HepG2 (cell line): ENCODE results near the gene ST3GAL4. TPM values are rescaled to one million over a fixed set of nuclear protein-coding genes. Genes with fewer than 3 reads are reported as not detected.

Experiments
- ATAC-seq: fragments of 200-7000 bp; cut with Tn5 transposase; 3 replicates; pipeline ENCODE4 v1.9.1; 2020; ENCODE audit warnings: mild to moderate bottlenecking, moderate library complexity
- BruUV-seq: library from RNA; stranded (reverse); fragments of 400-500 nt; replicated peaks from 2 replicates; lab custom pipeline; 2021; lab: Mats Ljungman, UMichigan
- CTCF ChIA-PET: fragments of 300-600 bp; formaldehyde crosslinking; extraction: SDS; loops from one replicate; lab custom pipeline; 2021; ENCODE audit warnings: low total read pairs, inconsistent platforms, low intra/inter-chr PET ratio; lab: Yijun Ruan, JAX
- POLR2A ChIA-PET: fragments of 350-600 bp; sonication (Branson Sonifier 250); formaldehyde crosslinking; loops from one replicate; lab custom pipeline; 2020; ENCODE audit warnings: antibody characterized with exemption, inconsistent platforms; lab: Yijun Ruan, JAX
- DNase-seq: peaks from one replicate; pipeline ENCODE4 v3.0.0-alpha.2; 2015; ENCODE audit warnings: low spot score
- FAIRE-seq: peaks from 3 replicates; lab custom pipeline; 2011; peaks lifted over from hg19 to GRCh38; lab: Jason Lieb, UNC
- H2AFZ ChIP-seq: one replicate; pipeline ENCODE4 v1.6.1; 2011; ENCODE audit warnings: low read length, inconsistent platforms
- H3K27ac ChIP-seq: fragments of 300-600 bp; 3 replicates; pipeline ENCODE4 v1.8.0; 2011; ENCODE audit warnings: mixed run types, mild to moderate bottlenecking, mixed read lengths, low read length, inconsistent platforms; ENCODE audit not compliant: insufficient read depth; ENCODE audit errors: extremely low read length
- H3K27me3 ChIP-seq, 2 experiments: fragments of 200-600 bp in 1 of 2; 2 replicates in 1 of 2; 3 replicates in 1 of 2; pipeline versions ENCODE4 v1.6.0 to v1.8.0; 2011; ENCODE audit warnings: low read length in 2 of 2, mild to moderate bottlenecking in 2 of 2, moderate library complexity in 2 of 2, inconsistent platforms in 1 of 2; ENCODE audit not compliant: insufficient read depth in 2 of 2, control insufficient read depth in 1 of 2
- H3K36me3 ChIP-seq, 2 experiments: fragments of 200-600 bp in 1 of 2; replicated peaks in 1 of 2; 2 replicates in 1 of 2; 3 replicates in 1 of 2; pipeline versions ENCODE4 v1.5.1 to v1.8.0; 2011; ENCODE audit warnings: low read length in 2 of 2, inconsistent platforms in 1 of 2; ENCODE audit not compliant: insufficient read depth in 2 of 2, control insufficient read depth in 1 of 2
- H3K4me1 ChIP-seq: 2 replicates; pipeline ENCODE4 v1.5.1; 2012; ENCODE audit warnings: low read length, inconsistent platforms; ENCODE audit not compliant: insufficient read depth
- H3K4me2 ChIP-seq: 2 replicates; pipeline ENCODE4 v1.6.0; 2011; ENCODE audit warnings: low read depth, low read length, inconsistent platforms
- H3K4me3 ChIP-seq, 3 experiments: fragments of 200-600 bp in 1 of 3; sonication (generic), shearing (Covaris generic) in 1 of 3; replicated peaks in 1 of 3; 2 replicates each; pipeline ENCODE4 v1.5.1; 2011 to 2016; ENCODE audit warnings: low read length in 3 of 3, inconsistent platforms in 2 of 3, low read depth in 2 of 3, mild to moderate bottlenecking in 2 of 3, control low read depth in 1 of 3, mixed read lengths in 1 of 3; ENCODE audit not compliant: insufficient read depth in 1 of 3
- H3K79me2 ChIP-seq: one replicate; pipeline ENCODE4 v1.6.1; 2011; ENCODE audit warnings: low read length, inconsistent platforms; ENCODE audit not compliant: insufficient read depth
- H3K9ac ChIP-seq: 2 replicates; pipeline ENCODE4 v1.6.0; 2011; ENCODE audit warnings: mild to moderate bottlenecking, low read depth, low read length, inconsistent platforms; ENCODE audit not compliant: insufficient read depth
- H3K9me3 ChIP-seq: 2 replicates; pipeline ENCODE4 v1.5.1; 2012; ENCODE audit warnings: mild to moderate bottlenecking, low read length
- H4K20me1 ChIP-seq: 2 replicates; pipeline ENCODE4 v1.6.0; 2011; ENCODE audit warnings: inconsistent platforms, mild to moderate bottlenecking, low read length, moderate library complexity; ENCODE audit not compliant: insufficient read depth
- AHR ChIP-seq: IDR thresholded peaks from 2 replicates; pipeline ENCODE4 v1.6.1; 2018; ENCODE audit warnings: missing genetic modification reagents, missing compliant biosample characterization
- AKNA ChIP-seq: sonication (generic); formaldehyde crosslinking; IDR thresholded peaks from 2 replicates; pipeline ENCODE4 v1.4.0; 2020; ENCODE audit warnings: missing genetic modification reagents, borderline replicate concordance
- BRD4 ChIP-seq: sonication (generic); formaldehyde crosslinking; IDR thresholded peaks from 2 replicates; pipeline ENCODE4 v1.4.0; 2020; ENCODE audit warnings: missing genetic modification reagents
- CCDC6 ChIP-seq: sonication (generic); formaldehyde crosslinking; IDR thresholded peaks from 2 replicates; pipeline ENCODE4 v1.8.1; 2022; ENCODE audit warnings: mild to moderate bottlenecking, missing genetic modification reagents, moderate library complexity
- DR1 ChIP-seq: sonication (generic); formaldehyde crosslinking; IDR thresholded peaks from 2 replicates; pipeline ENCODE4 v1.8.0; 2021; ENCODE audit warnings: mild to moderate bottlenecking, missing genetic modification reagents, inconsistent platforms
- FOXP4 ChIP-seq: sonication (generic); formaldehyde crosslinking; IDR thresholded peaks from 2 replicates; pipeline ENCODE4 v1.4.0; 2020; ENCODE audit warnings: missing genetic modification reagents
- HNF4G ChIP-seq, 2 experiments: sonication (generic) in 1 of 2; formaldehyde crosslinking in 1 of 2; IDR thresholded peaks; 2 replicates each; pipeline versions ENCODE4 v1.4.0 to v1.6.1; 2011 to 2020; ENCODE audit warnings: borderline replicate concordance in 2 of 2, low read depth in 2 of 2, mild to moderate bottlenecking in 2 of 2, low read length in 1 of 2, missing genetic modification reagents in 1 of 2, moderate library complexity in 1 of 2
- LCORL ChIP-seq, 2 experiments: fragments of 450-650 bp in 1 of 2; sonication (generic) in 1 of 2; formaldehyde crosslinking in 1 of 2; IDR thresholded peaks; 2 replicates each; pipeline versions ENCODE4 v1.5.0 to v1.6.1; 2017 to 2020; ENCODE audit warnings: antibody characterized with exemption in 1 of 2, missing genetic modification reagents in 1 of 2
- NFYB ChIP-seq: sonication (generic); formaldehyde crosslinking; IDR thresholded peaks from 2 replicates; pipeline ENCODE4 v1.4.0; 2020; ENCODE audit warnings: missing genetic modification reagents
- NR2F1 ChIP-seq, 2 experiments: fragments of 450-650 bp in 1 of 2; formaldehyde crosslinking in 1 of 2; IDR thresholded peaks; 2 replicates each; pipeline versions ENCODE4 v1.5.0 to v1.6.1; 2016 to 2020; ENCODE audit warnings: mild to moderate bottlenecking in 1 of 2, missing compliant biosample characterization in 1 of 2, missing genetic modification reagents in 1 of 2, moderate library complexity in 1 of 2
- TERF1 ChIP-seq: sonication (generic); formaldehyde crosslinking; IDR thresholded peaks from 2 replicates; pipeline ENCODE4 v1.8.0; 2022; ENCODE audit warnings: mild to moderate bottlenecking, missing genetic modification reagents, moderate library complexity
- ZBTB20 ChIP-seq: sonication (generic); formaldehyde crosslinking; IDR thresholded peaks from 2 replicates; pipeline ENCODE4 v1.8.1; 2023; ENCODE audit warnings: missing genetic modification reagents, low read depth, mild to moderate bottlenecking, borderline replicate concordance
- ZBTB21 ChIP-seq: sonication (generic); formaldehyde crosslinking; IDR thresholded peaks from 2 replicates; pipeline ENCODE4 v1.4.0; 2020; ENCODE audit warnings: missing genetic modification reagents
- ZNF274 ChIP-seq: sonication (generic); formaldehyde crosslinking; IDR thresholded peaks from 2 replicates; pipeline ENCODE4 v1.5.1; 2020; ENCODE audit warnings: mild to moderate bottlenecking, missing genetic modification reagents
- ZNF3 ChIP-seq: IDR thresholded peaks from 2 replicates; pipeline ENCODE4 v1.7.0; 2017; ENCODE audit warnings: inconsistent platforms
- ZNF335 ChIP-seq: sonication (generic); formaldehyde crosslinking; IDR thresholded peaks from 2 replicates; pipeline ENCODE4 v1.4.0; 2020; ENCODE audit warnings: missing genetic modification reagents
- ZNF740 ChIP-seq: sonication (generic); formaldehyde crosslinking; IDR thresholded peaks from 2 replicates; pipeline ENCODE4 v1.4.0; 2020; ENCODE audit warnings: missing genetic modification reagents
- WGBS: methylation state at CpG from one replicate; pipeline ENCODE4 v1.1.6; 2017; ENCODE audit warnings: low lambda C conversion rate; 5-methylcytosine and 5-hydroxymethylcytosine counted together
- in situ Hi-C: cut with HindIII; loops from 2 replicates; pipeline ENCODE4 v1.10.0; 2017; ENCODE audit warnings: low pct_unique_long_range_greater_than_20kb; ENCODE audit not compliant: extremely low pct_ligation_motif_present
- intact Hi-C: fragments of 100-400 bp; cut with micrococcal nuclease; formaldehyde crosslinking; loops from one replicate; pipeline ENCODE4 v1.10.0; 2022; ENCODE audit not compliant: unreplicated experiment
- polyA plus RNA-seq, 8 experiments: library from polyadenylated mRNA; depleted of rRNA in 3 of 8; stranded (reverse) in 7 of 8; unstranded in 1 of 8; fragments of >200 nt; fragmentation: Illumina TruSeq in 4 of 8; extraction: Trizol in 4 of 8; gene quantifications; 2 replicates each; pipeline versions ENCODE4 v1.2.1 to v1.2.3, GENCODE V29; 2011 to 2016; ENCODE audit warnings: low read depth in 4 of 8, missing spikeins in 1 of 8, mixed read lengths in 1 of 8; ENCODE audit not compliant: insufficient read depth in 1 of 8
- total RNA-seq, 5 experiments: library from RNA; depleted of rRNA; stranded (reverse); fragments of >200 nt; fragmentation: Illumina TruSeq; extraction: Trizol; gene quantifications; 2 replicates each; pipeline ENCODE4 v1.2.3, GENCODE V29; 2016; ENCODE audit warnings: low read depth in 1 of 5

ST3GAL4 gene
- total and polyA plus RNA-seq, 2 of the 13 experiments (the other 11 are each of a cell fraction or from before 2014, with no cell fraction given), result 9.1 to 13.3 TPM

- FAIRE-seq (no peak), ATAC-seq (no peak), DNase-seq (no peak)
- no peak overlapping the region for H3K9ac ChIP-seq
- H3K4me3 ChIP-seq, result no peak overlapping the region
- ChIA-PET POLR2A (no interaction called here), CTCF (no interaction called here)
- no TSS peak for BruUV-seq
- no peak overlapping the region for H2AFZ ChIP-seq
- H4K20me1 ChIP-seq, result no peaks in the 10 kb centered on the region
- 97% methylated on average over 13 of the region's 13 CpGs for WGBS
- H3K27ac ChIP-seq, result no peak overlapping the region
- H3K9me3 ChIP-seq, result no peaks in the 10 kb centered on the region
- H3K4me2 ChIP-seq, result no peak overlapping the region
- H3K36me3 ChIP-seq, result peaks cover 4 to 14% of the 10 kb centered on the region in 2 experiments; a peak in 3 of 5 replicates
- H3K27me3 ChIP-seq, result no peaks in the 10 kb centered on the region
- no peaks in the 10 kb centered on the region for H3K79me2 ChIP-seq
- intact Hi-C loops, result no loop called here
- in situ Hi-C loops, result no loop called here
- H3K4me1 ChIP-seq, result peaks cover 23% of the 10 kb centered on the region
- no peak for TF ChIP-seq NR2F1 (CRISPR knock-in tag; IDR thresholded peaks at IDR 0.05)
- no peak for TF ChIP-seq ZNF740 (CRISPR knock-in tag)
- TF ChIP-seq AKNA (CRISPR knock-in tag), result no peak
- TF ChIP-seq HNF4G (IDR thresholded peaks at IDR 0.05; ENCODE audit: borderline replicate concordance, low read depth, low read length), result no peak
- TF ChIP-seq HNF4G (CRISPR knock-in tag; IDR thresholded peaks at IDR 0.05; ENCODE audit: borderline replicate concordance, low read depth), result no peak
- no peak for TF ChIP-seq BRD4 (CRISPR knock-in tag)
- no peak for TF ChIP-seq CCDC6
- TF ChIP-seq ZNF3 (CRISPR knock-in tag), result no peak
- TF ChIP-seq ZNF274, result no peak
- TF ChIP-seq DR1 (CRISPR knock-in tag), result no peak
- no peak for TF ChIP-seq FOXP4 (CRISPR knock-in tag)
- TF ChIP-seq ZNF335, result no peak
- no peak for TF ChIP-seq AHR (CRISPR knock-in tag)
- no peak for TF ChIP-seq ZBTB20 (CRISPR knock-in tag)
- TF ChIP-seq ZBTB21 (CRISPR knock-in tag), result no peak
- TF ChIP-seq NFYB (CRISPR knock-in tag), result no peak
- no peak for TF ChIP-seq LCORL (IDR thresholded peaks at IDR 0.05)
- no peak for TF ChIP-seq LCORL (CRISPR knock-in tag; IDR thresholded peaks at IDR 0.05)
- no peak for TF ChIP-seq TERF1 (CRISPR knock-in tag)
These were observed 24.2 kb upstream of the ST3GAL4 start for GRCh38 chr11:126331286-126331685.
